ENCODE measurements around the gene RAB21. TPM values are rescaled to one million over a fixed set of nuclear protein-coding genes. Genes with fewer than 3 reads are reported as not detected.
A peak's percentile ranks its signal among the peaks of the same experiment; 100 is the strongest.

RAB21 gene
- total RNA-seq (2014; rRNA removed; shearing (Covaris generic); ENCODE audit: low replicate concordance), result 8.0 and 12.3 TPM in 2 replicates

DNA sequence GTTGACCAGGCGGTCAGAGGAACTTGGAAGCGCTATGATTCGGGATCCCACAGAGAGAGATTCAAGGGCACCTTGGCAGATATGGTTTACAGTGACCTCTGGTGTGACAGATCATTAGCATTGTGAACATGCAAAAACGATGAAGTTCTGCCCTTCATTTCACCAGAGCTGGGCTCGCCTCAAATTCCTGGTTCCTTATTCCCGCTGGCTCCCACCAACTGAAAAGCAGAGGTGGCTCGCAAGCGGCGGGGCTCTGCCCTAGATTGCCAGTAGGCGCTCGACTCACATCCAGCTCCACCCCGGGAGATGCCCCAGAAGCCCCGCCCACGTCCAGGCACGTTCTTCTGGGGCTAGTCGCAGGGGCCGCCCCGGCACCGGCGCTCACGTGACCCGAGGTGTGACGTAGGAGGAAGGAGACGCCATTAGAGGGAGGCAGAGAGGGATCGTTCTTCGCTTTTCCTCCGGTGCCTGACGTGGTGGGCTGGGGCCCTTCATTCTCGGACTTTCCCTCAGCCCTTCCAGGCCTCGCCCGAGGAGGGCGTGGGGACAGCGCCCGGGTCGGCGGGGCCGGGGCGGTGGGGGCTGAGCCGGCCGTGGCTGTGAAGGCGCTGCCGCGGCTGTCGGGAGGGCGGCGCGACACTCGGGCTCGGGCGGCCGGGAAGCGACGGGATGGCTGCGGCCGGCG lies at the start of gene RAB21:
Gene RAB21 (plus strand): TSS at position 403 of the 685 bp plus-strand sequence. CDS start 267 bp downstream, at position 670.
- H3K4me1 ChIP-seq (ENCODE audit: low read length), result peaks cover 17% of the 10 kb centered on the region
- peak within 1 kb of the TSS; percentile 98 for H2AFZ ChIP-seq (ENCODE audit: low read length)
- peak within 1 kb of the TSS; percentile 88 for H3K4me2 ChIP-seq (ENCODE audit: low read depth, low read length, poor library complexity, severe bottlenecking)
- peaks cover 46% of the 10 kb centered on the region for H3K79me2 ChIP-seq (ENCODE audit: low read length)
- H3K9me2 ChIP-seq (replicated peaks; ENCODE audit: insufficient read depth, low read length), result no peaks in the 10 kb centered on the region
- peak; percentile 99 for DNase-seq
- H3K27me3 ChIP-seq (ENCODE audit: low read length), result no peaks in the 10 kb centered on the region
- peak within 1 kb of the TSS; percentile 87 for H3K4me3 ChIP-seq (ENCODE audit: low read length)
- peaks cover 33% of the 10 kb centered on the region for H3K36me3 ChIP-seq (ENCODE audit: insufficient read depth, low read length)
- no peak within 1 kb of the TSS for H3K27ac ChIP-seq (ENCODE audit: low read length)
- peak within 1 kb of the TSS; percentile 90 for H3K9ac ChIP-seq (ENCODE audit: low read length)
- H3K9me3 ChIP-seq (ENCODE audit: low read length), result peaks cover 17% of the 10 kb centered on the region
- H4K20me1 ChIP-seq (ENCODE audit: insufficient read depth, low read depth, low read length), result no peaks in the 10 kb centered on the region; the same call in 1 of the 2 replicates

- Histone ChIP-seq H3K4me3 (ENCODE audit: low read length) (no peak overlapping the region), H4K20me1 (ENCODE audit: insufficient read depth, low read depth, low read length) (no peaks in the 10 kb centered on the region), H3K4me1 (ENCODE audit: low read length) (peaks cover 10% of the 10 kb centered on the region), H3K9ac (ENCODE audit: low read length) (no peak overlapping the region), H2AFZ (ENCODE audit: low read length) (no peak overlapping the region), H3K27me3 (ENCODE audit: low read length) (no peaks in the 10 kb centered on the region), H3K36me3 (ENCODE audit: insufficient read depth, low read length) (no peaks in the 10 kb centered on the region), H3K9me3 (ENCODE audit: low read length) (no peaks in the 10 kb centered on the region), H3K9me2 (replicated peaks; ENCODE audit: insufficient read depth, low read length) (no peaks in the 10 kb centered on the region), H3K79me2 (ENCODE audit: low read length) (no peaks in the 10 kb centered on the region), H3K4me2 (ENCODE audit: low read depth, low read length, poor library complexity, severe bottlenecking) (no peak overlapping the region), H3K27ac (ENCODE audit: low read length) (no peak overlapping the region)
- DNase-seq, result no peak
These were observed 49.7 kb upstream of the RAB21 start for GRCh38 chr12:71704920-71705319.

- Histone ChIP-seq H3K4me1 (ENCODE audit: low read length) (peaks cover 5% of the 10 kb centered on the region; the same call in 1 of the 2 replicates), H3K27me3 (ENCODE audit: low read length) (no peaks in the 10 kb centered on the region), H3K27ac (ENCODE audit: low read length) (no peak overlapping the region), H3K36me3 (ENCODE audit: insufficient read depth, low read length) (no peaks in the 10 kb centered on the region), H3K9ac (ENCODE audit: low read length) (no peak overlapping the region), H3K4me3 (ENCODE audit: low read length) (no peak overlapping the region), H4K20me1 (ENCODE audit: insufficient read depth, low read depth, low read length) (no peaks in the 10 kb centered on the region), H3K79me2 (ENCODE audit: low read length) (no peaks in the 10 kb centered on the region), H2AFZ (ENCODE audit: low read length) (no peak overlapping the region), H3K4me2 (ENCODE audit: low read depth, low read length, poor library complexity, severe bottlenecking) (no peak overlapping the region), H3K9me2 (replicated peaks; ENCODE audit: insufficient read depth, low read length) (no peaks in the 10 kb centered on the region), H3K9me3 (ENCODE audit: low read length) (no peaks in the 10 kb centered on the region)
- no peak for DNase-seq
These were observed 46.0 kb upstream of the RAB21 start for GRCh38 chr12:71708658-71709057.

DNA sequence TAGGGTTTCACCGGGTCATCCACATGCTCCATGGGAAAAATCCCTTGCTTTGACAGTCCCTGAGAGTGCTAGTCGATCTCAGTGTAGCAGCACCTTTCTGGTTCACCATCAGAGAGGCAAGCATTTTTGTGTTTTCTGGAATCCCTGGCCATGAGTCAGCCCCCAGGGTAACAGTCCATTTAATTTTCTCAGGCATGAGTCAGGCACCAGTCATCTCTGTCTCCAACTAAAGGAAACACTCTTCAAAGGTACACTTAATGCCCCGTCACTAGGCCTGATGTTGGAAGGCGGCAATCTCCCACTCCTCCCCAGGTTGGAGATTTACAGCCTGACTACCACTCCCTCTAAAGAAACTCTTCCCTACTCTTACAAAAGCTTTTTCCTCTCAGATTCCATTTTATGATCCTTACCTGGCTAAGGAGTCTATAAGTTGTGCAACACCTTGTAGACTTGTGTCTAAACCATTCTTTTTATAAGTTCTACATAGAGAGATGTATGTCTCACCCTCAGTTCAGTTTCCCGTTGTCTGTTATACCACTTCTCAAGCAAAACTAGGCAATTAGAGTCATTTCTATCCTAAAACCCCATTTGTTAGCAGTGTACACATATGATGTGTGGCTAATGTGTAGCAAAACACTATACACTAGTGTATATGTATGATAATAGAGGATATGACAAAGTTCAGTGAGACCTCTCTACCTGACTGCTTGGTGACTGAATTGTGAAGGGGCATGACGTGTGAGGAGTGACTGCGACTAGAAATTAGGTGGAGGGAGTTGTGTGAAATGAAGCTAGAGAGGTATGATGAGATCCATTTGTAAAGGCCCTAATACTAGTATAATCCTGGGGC lies 44.2 kb upstream of the RAB21 start:
- DNase-seq, result no peak
- H3K79me2 ChIP-seq (ENCODE audit: low read length), result no peaks in the 10 kb centered on the region
- H3K27me3 ChIP-seq (ENCODE audit: low read length), result no peaks in the 10 kb centered on the region
- H4K20me1 ChIP-seq (ENCODE audit: insufficient read depth, low read depth, low read length), result no peaks in the 10 kb centered on the region
- H3K9ac ChIP-seq (ENCODE audit: low read length), result no peak overlapping the region
- H3K4me3 ChIP-seq (ENCODE audit: low read length), result no peak overlapping the region
- no peak overlapping the region for H3K27ac ChIP-seq (ENCODE audit: low read length)
- no peak overlapping the region for H3K4me2 ChIP-seq (ENCODE audit: low read depth, low read length, poor library complexity, severe bottlenecking)
- H3K9me3 ChIP-seq (ENCODE audit: low read length), result no peaks in the 10 kb centered on the region
- H3K4me1 ChIP-seq (ENCODE audit: low read length), result peaks cover 4% of the 10 kb centered on the region; the same call in 1 of the 2 replicates
- no peaks in the 10 kb centered on the region for H3K9me2 ChIP-seq (replicated peaks; ENCODE audit: insufficient read depth, low read length)
- H3K36me3 ChIP-seq (ENCODE audit: insufficient read depth, low read length), result no peaks in the 10 kb centered on the region
- no peak overlapping the region for H2AFZ ChIP-seq (ENCODE audit: low read length)

- DNase-seq, result peak; percentile 12
- Histone ChIP-seq H3K27ac (ENCODE audit: low read length) (no peak overlapping the region), H3K4me1 (ENCODE audit: low read length) (no peaks in the 10 kb centered on the region), H4K20me1 (ENCODE audit: insufficient read depth, low read depth, low read length) (no peaks in the 10 kb centered on the region), H3K79me2 (ENCODE audit: low read length) (no peaks in the 10 kb centered on the region), H3K36me3 (ENCODE audit: insufficient read depth, low read length) (no peaks in the 10 kb centered on the region), H3K27me3 (ENCODE audit: low read length) (no peaks in the 10 kb centered on the region), H2AFZ (ENCODE audit: low read length) (no peak overlapping the region), H3K9me2 (replicated peaks; ENCODE audit: insufficient read depth, low read length) (no peaks in the 10 kb centered on the region), H3K4me3 (ENCODE audit: low read length) (no peak overlapping the region), H3K9ac (ENCODE audit: low read length) (no peak overlapping the region), H3K4me2 (ENCODE audit: low read depth, low read length, poor library complexity, severe bottlenecking) (no peak overlapping the region), H3K9me3 (ENCODE audit: low read length) (no peaks in the 10 kb centered on the region)
These were observed 36.1 kb upstream of the RAB21 start for GRCh38 chr12:71718611-71719010.

DNA sequence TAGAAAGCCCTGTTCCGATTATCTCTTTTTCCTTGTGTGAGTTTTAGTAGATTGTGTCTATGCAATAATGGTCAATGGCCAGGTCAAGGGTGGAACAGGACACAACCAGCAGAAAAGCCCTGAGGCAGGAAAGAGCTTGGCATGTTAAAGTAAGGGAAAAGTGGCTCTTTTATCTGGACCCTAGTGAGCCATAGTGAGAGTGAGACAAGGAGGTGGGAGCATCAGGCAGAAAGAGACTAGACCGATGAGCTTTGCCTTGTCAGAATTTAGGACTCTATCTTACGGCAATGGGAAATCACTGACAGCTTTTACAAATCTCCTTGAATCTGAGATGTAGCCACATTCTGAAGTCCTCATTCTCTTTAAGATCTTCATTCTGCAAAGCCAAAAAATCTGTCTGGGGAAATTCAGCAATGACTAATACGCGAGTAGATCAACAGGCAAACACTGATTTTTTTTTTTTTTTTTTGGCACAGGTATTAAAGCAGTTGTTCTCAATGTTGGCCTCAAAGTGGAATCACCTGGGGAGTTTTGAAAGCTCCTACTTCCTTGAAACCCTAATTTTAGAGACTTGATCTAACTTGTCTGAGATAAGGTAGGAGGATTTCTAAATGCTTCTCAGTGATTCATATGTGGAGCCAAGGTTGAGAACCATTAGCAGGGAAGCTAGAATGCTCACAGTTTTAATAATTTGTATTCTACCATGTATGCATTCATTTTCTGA lies 34.9 kb upstream of the RAB21 start:
- Histone ChIP-seq H3K36me3 (ENCODE audit: insufficient read depth, low read length) (no peaks in the 10 kb centered on the region), H2AFZ (ENCODE audit: low read length) (no peak overlapping the region), H3K27ac (ENCODE audit: low read length) (no peak overlapping the region), H4K20me1 (ENCODE audit: insufficient read depth, low read depth, low read length) (no peaks in the 10 kb centered on the region), H3K4me3 (ENCODE audit: low read length) (no peak overlapping the region), H3K9ac (ENCODE audit: low read length) (no peak overlapping the region), H3K9me2 (replicated peaks; ENCODE audit: insufficient read depth, low read length) (no peaks in the 10 kb centered on the region), H3K4me1 (ENCODE audit: low read length) (no peaks in the 10 kb centered on the region), H3K27me3 (ENCODE audit: low read length) (no peaks in the 10 kb centered on the region), H3K9me3 (ENCODE audit: low read length) (no peaks in the 10 kb centered on the region), H3K4me2 (ENCODE audit: low read depth, low read length, poor library complexity, severe bottlenecking) (no peak overlapping the region), H3K79me2 (ENCODE audit: low read length) (no peaks in the 10 kb centered on the region)
- DNase-seq, result peak; percentile 33

GRCh38 chr12:71721783-71722505 lies 32.7 kb upstream of the RAB21 start:
- no peak overlapping the region for H3K9ac ChIP-seq (ENCODE audit: low read length)
- H3K9me2 ChIP-seq (replicated peaks; ENCODE audit: insufficient read depth, low read length), result no peaks in the 10 kb centered on the region
- DNase-seq, result peak; percentile 24
- H3K4me3 ChIP-seq (ENCODE audit: low read length), result no peak overlapping the region
- H3K9me3 ChIP-seq (ENCODE audit: low read length), result no peaks in the 10 kb centered on the region
- H4K20me1 ChIP-seq (ENCODE audit: insufficient read depth, low read depth, low read length), result no peaks in the 10 kb centered on the region
- no peak overlapping the region for H3K27ac ChIP-seq (ENCODE audit: low read length)
- no peak overlapping the region for H3K4me2 ChIP-seq (ENCODE audit: low read depth, low read length, poor library complexity, severe bottlenecking)
- H2AFZ ChIP-seq (ENCODE audit: low read length), result no peak overlapping the region
- no peaks in the 10 kb centered on the region for H3K79me2 ChIP-seq (ENCODE audit: low read length)
- no peaks in the 10 kb centered on the region for H3K36me3 ChIP-seq (ENCODE audit: insufficient read depth, low read length)
- no peaks in the 10 kb centered on the region for H3K27me3 ChIP-seq (ENCODE audit: low read length)
- H3K4me1 ChIP-seq (ENCODE audit: low read length), result no peaks in the 10 kb centered on the region
